HepG2 (cell line): Measurements from ENCODE around the gene SLC16A3. TPM values are rescaled to one million over a fixed set of nuclear protein-coding genes. Genes with fewer than 3 reads are reported as not detected.
A peak's percentile ranks its signal among the peaks of the same experiment; 100 is the strongest.

ENCODE experiments used
- ATF6 ChIP-seq: sonication (generic); formaldehyde crosslinking; conservative IDR thresholded peaks from 2 replicates; pipeline ENCODE4 v1.4.0; 2020; ENCODE audit warnings: missing genetic modification reagents
- CCAR2 ChIP-seq: fragments of 200-400 bp; formaldehyde crosslinking; optimal IDR thresholded peaks from 2 replicates; pipeline ENCODE3; 2018; ENCODE audit warnings: low read depth, mild to moderate bottlenecking, low read length, moderate library complexity
- HMG20A ChIP-seq: IDR thresholded peaks from 2 replicates; pipeline ENCODE4 v1.6.1; 2016; ENCODE audit warnings: borderline replicate concordance
- IRF1 ChIP-seq: sonication (generic); formaldehyde crosslinking; IDR thresholded peaks from 2 replicates; pipeline ENCODE4 v1.4.0; 2020; ENCODE audit warnings: low read depth, mild to moderate bottlenecking, missing genetic modification reagents
- JARID2 ChIP-seq: sonication (generic); formaldehyde crosslinking; IDR thresholded peaks from 2 replicates; pipeline ENCODE4 v1.8.1; 2023; ENCODE audit warnings: missing genetic modification reagents, inconsistent platforms; ENCODE audit not compliant: insufficient replicate concordance
- LBX2 ChIP-seq: sonication (generic); formaldehyde crosslinking; IDR thresholded peaks from 2 replicates; pipeline ENCODE4 v1.5.0; 2020; ENCODE audit warnings: missing genetic modification reagents, mild to moderate bottlenecking, borderline replicate concordance
- MIER3 ChIP-seq: IDR thresholded peaks from 2 replicates; pipeline ENCODE4 v1.6.1; 2016; ENCODE audit warnings: missing compliant biosample characterization, borderline replicate concordance
- MYPOP ChIP-seq: sonication (generic); formaldehyde crosslinking; IDR thresholded peaks from 2 replicates; pipeline ENCODE4 v1.8.1; 2023; ENCODE audit warnings: mild to moderate bottlenecking, moderate library complexity, missing genetic modification reagents
- NPAS2 ChIP-seq: sonication (generic); formaldehyde crosslinking; IDR thresholded peaks from 2 replicates; pipeline ENCODE4 v1.8.0; 2022; ENCODE audit warnings: mild to moderate bottlenecking, missing genetic modification reagents, borderline replicate concordance
- PAWR ChIP-seq: sonication (generic); formaldehyde crosslinking; IDR thresholded peaks from 2 replicates; pipeline ENCODE4 v1.4.0; 2020; ENCODE audit warnings: missing genetic modification reagents, mild to moderate bottlenecking, borderline replicate concordance
- PHB2 ChIP-seq: fragments of 450-650 bp; IDR thresholded peaks from 2 replicates; pipeline ENCODE4 v1.6.1; 2018; ENCODE audit not compliant: partially characterized antibody
- TEF ChIP-seq: sonication (generic); formaldehyde crosslinking; IDR thresholded peaks from 2 replicates; pipeline ENCODE4 v1.5.0; 2020; ENCODE audit warnings: missing genetic modification reagents
- TFDP2 ChIP-seq: sonication (generic); formaldehyde crosslinking; IDR thresholded peaks from 2 replicates; pipeline ENCODE4 v1.4.0; 2020; ENCODE audit warnings: missing genetic modification reagents
- TOPORS ChIP-seq: sonication (generic); formaldehyde crosslinking; IDR thresholded peaks from 2 replicates; pipeline ENCODE4 v1.8.0; 2023; ENCODE audit warnings: mild to moderate bottlenecking, missing genetic modification reagents
- ZC3H13 ChIP-seq: sonication (generic); formaldehyde crosslinking; IDR thresholded peaks from 2 replicates; pipeline ENCODE4 v1.8.1; 2023; ENCODE audit warnings: mild to moderate bottlenecking, missing genetic modification reagents, moderate library complexity
- ZNF138 ChIP-seq: sonication (generic); formaldehyde crosslinking; IDR thresholded peaks from 2 replicates; pipeline ENCODE4 v1.5.0; 2020; ENCODE audit warnings: mild to moderate bottlenecking, low read depth, missing genetic modification reagents
- ZNF33A ChIP-seq: sonication (generic); formaldehyde crosslinking; IDR thresholded peaks from 2 replicates; pipeline ENCODE4 v1.5.1; 2020; ENCODE audit warnings: missing genetic modification reagents, mild to moderate bottlenecking, moderate library complexity, borderline replicate concordance
- ZNF383 ChIP-seq: sonication (generic); formaldehyde crosslinking; IDR thresholded peaks from 2 replicates; pipeline ENCODE4 v1.4.0; 2020; ENCODE audit warnings: missing genetic modification reagents, mild to moderate bottlenecking, borderline replicate concordance
- ZNF501 ChIP-seq: sonication (generic); formaldehyde crosslinking; IDR thresholded peaks from 2 replicates; pipeline ENCODE4 v1.5.1; 2020; ENCODE audit warnings: mild to moderate bottlenecking, moderate library complexity, missing genetic modification reagents
- ZNF543 ChIP-seq: sonication (generic); formaldehyde crosslinking; IDR thresholded peaks from 2 replicates; pipeline ENCODE4 v1.4.0; 2020; ENCODE audit warnings: mild to moderate bottlenecking, missing genetic modification reagents
- ZNF563 ChIP-seq: sonication (generic); formaldehyde crosslinking; IDR thresholded peaks from 2 replicates; pipeline ENCODE4 v1.8.0; 2022; ENCODE audit warnings: mild to moderate bottlenecking, moderate library complexity, missing genetic modification reagents
- ZNF850 ChIP-seq: sonication (generic); formaldehyde crosslinking; conservative IDR thresholded peaks from 2 replicates; pipeline ENCODE4 v1.9.0; 2021; ENCODE audit warnings: mild to moderate bottlenecking, missing genetic modification reagents
- ZSCAN31 ChIP-seq: sonication (generic); formaldehyde crosslinking; IDR thresholded peaks from 2 replicates; pipeline ENCODE4 v1.5.0; 2020; ENCODE audit warnings: low read depth, mild to moderate bottlenecking, missing genetic modification reagents
- polyA plus RNA-seq, 8 experiments: library from polyadenylated mRNA; depleted of rRNA in 3 of 8; stranded (reverse) in 7 of 8; unstranded in 1 of 8; fragments of >200 nt; fragmentation: Illumina TruSeq in 4 of 8; extraction: Trizol in 4 of 8; gene quantifications; 2 replicates each; pipeline versions ENCODE4 v1.2.1 to v1.2.3, GENCODE V29; 2011 to 2016; ENCODE audit warnings: low read depth in 4 of 8, missing spikeins in 1 of 8, mixed read lengths in 1 of 8; ENCODE audit not compliant: insufficient read depth in 1 of 8
- total RNA-seq, 5 experiments: library from RNA; depleted of rRNA; stranded (reverse); fragments of >200 nt; fragmentation: Illumina TruSeq; extraction: Trizol; gene quantifications; 2 replicates each; pipeline ENCODE4 v1.2.3, GENCODE V29; 2016; ENCODE audit warnings: low read depth in 1 of 5

SLC16A3 gene
- total and polyA plus RNA-seq, 2 of the 13 experiments (the other 11 are each of a cell fraction or from before 2014, with no cell fraction given) = 242 to 349 TPM

GRCh38 chr17:82273327-82274133, 44.7 kb downstream of the SLC16A3 start, which contains the start of gene CSNK1D (continued):
- TF ChIP-seq TFDP2 (CRISPR knock-in tag) (peak; percentile 27; the same call in 1 of the 2 replicates), ZNF138 (CRISPR knock-in tag) (no peak), NPAS2 (CRISPR knock-in tag) (0 out of 2 replicates have a peak, but pooled peaks have one; percentile 58), ZNF33A (CRISPR knock-in tag) (no peak; the same call in 1 of the 2 replicates), PHB2 (no peak), ZNF850 (CRISPR knock-in tag) (0 out of 2 replicates have a peak, but pooled peaks have one; percentile 59), PAWR (0 out of 2 replicates have a peak, but pooled peaks have one; percentile 59), MIER3 (CRISPR knock-in tag) (peak; percentile 34), ZC3H13 (CRISPR knock-in tag) (no peak), TOPORS (CRISPR knock-in tag) (peak; percentile 82; the same call in 1 of the 2 replicates), MYPOP (CRISPR knock-in tag) (peak; percentile 90), ATF6 (CRISPR knock-in tag) (no peak), TEF (CRISPR knock-in tag) (no peak), IRF1 (CRISPR knock-in tag) (no peak), ZNF543 (CRISPR knock-in tag) (peak; percentile 98), HMG20A (CRISPR knock-in tag) (no peak), ZSCAN31 (peak; percentile 92), ZNF383 (CRISPR knock-in tag) (peak; percentile 61; the same call in 1 of the 2 replicates), ZNF563 (CRISPR knock-in tag) (peak; percentile 95), ZNF501 (peak; percentile 91), JARID2 (CRISPR knock-in tag) (peak; percentile 63), CCAR2 (no peak), LBX2 (CRISPR knock-in tag) (0 out of 2 replicates have a peak, but pooled peaks have one; percentile 17)
